IgD-negative memory B cell (primary cell): ENCODE results near the gene SECTM1. TPM values are rescaled to one million over a fixed set of nuclear protein-coding genes. Genes with fewer than 3 reads are reported as not detected.
"Not testable (repeated sequence)": the region's sequence is repeated elsewhere in the genome, so short reads cannot be mapped to it uniquely, and the experiment has no call there.

Experiments used
- H3K27ac Mint-ChIP-seq, 3 donors: one replicate each; pipeline ENCODE4 v1.8.0; 2020 to 2022; ENCODE audit warnings: mild to moderate bottlenecking in 3 of 3, mixed read lengths in 3 of 3, moderate library complexity in 1 of 3
- H3K27me3 Mint-ChIP-seq: one replicate; pipeline ENCODE4 v1.8.0; 2021; ENCODE audit warnings: mixed read lengths
- H3K36me3 Mint-ChIP-seq: one replicate; pipeline ENCODE4 v1.8.0; 2020; ENCODE audit warnings: mild to moderate bottlenecking, mixed read lengths
- H3K4me1 Mint-ChIP-seq, 3 donors: one replicate each; pipeline ENCODE4 v1.8.0; 2020 to 2022; ENCODE audit warnings: mixed read lengths in 3 of 3, mild to moderate bottlenecking in 1 of 3
- H3K4me3 Mint-ChIP-seq, 4 donors: one replicate each; pipeline ENCODE4 v1.8.0; 2020 to 2022; ENCODE audit warnings: mild to moderate bottlenecking in 4 of 4, mixed read lengths in 4 of 4, moderate library complexity in 3 of 4
- H3K9me3 Mint-ChIP-seq, 3 donors: one replicate each; pipeline ENCODE4 v1.8.0; 2020 to 2021; ENCODE audit warnings: mixed read lengths in 3 of 3, mild to moderate bottlenecking in 1 of 3
- polyA plus RNA-seq: library from polyadenylated mRNA; unstranded; fragments of 300-500 nt; fragmentation: Illumina TruSeq; gene quantifications from one replicate; pipeline ENCODE4 v1.2.3, GENCODE V29; 2021

SECTM1 gene
- polyA plus RNA-seq, 1 donor from 2014 or later = 0.83 TPM

GRCh38 chr17:82357394-82357793 is 23.8 kb upstream of the SECTM1 start:
- Mint-ChIP-seq H3K4me3 (no peak overlapping the region), H3K9me3 (no peaks in the 10 kb centered on the region), H3K27ac (no peak overlapping the region), H3K4me1 (peaks cover 0 to 6% (median 2%) of the 10 kb centered on the region in 3 donors), H3K36me3 (no peaks in the 10 kb centered on the region), H3K27me3 (peaks cover 4% of the 10 kb centered on the region)

- H3K27ac Mint-ChIP-seq = no peak overlapping the region
- H3K27me3 Mint-ChIP-seq = peaks cover 4% of the 10 kb centered on the region
- H3K4me1 Mint-ChIP-seq = peaks cover under 1 to 6% (median 2%) of the 10 kb centered on the region in 3 donors
- no peaks in the 10 kb centered on the region for H3K9me3 Mint-ChIP-seq
- no peaks in the 10 kb centered on the region for H3K36me3 Mint-ChIP-seq
- no peak overlapping the region for H3K4me3 Mint-ChIP-seq
Observed at GRCh38 chr17:82356845-82357355, 23.3 kb upstream of the SECTM1 start.

- Mint-ChIP-seq H3K27ac (no peak overlapping the region), H3K4me1 (peaks cover 4 to 6% (median 5%) of the 10 kb centered on the region in 3 donors), H3K4me3 (no peak overlapping the region), H3K36me3 (no peaks in the 10 kb centered on the region), H3K27me3 (peaks cover 12% of the 10 kb centered on the region), H3K9me3 (no peaks in the 10 kb centered on the region)
Observed at GRCh38 chr17:82355770-82356427, 22.3 kb upstream of the SECTM1 start.

GRCh38 chr17:82354804-82355308 is 21.3 kb upstream of the SECTM1 start:
- H3K9me3 Mint-ChIP-seq = no peaks in the 10 kb centered on the region
- peaks cover 4 to 6% (median 5%) of the 10 kb centered on the region in 3 donors for H3K4me1 Mint-ChIP-seq
- H3K36me3 Mint-ChIP-seq = no peaks in the 10 kb centered on the region
- H3K27ac Mint-ChIP-seq = no peak overlapping the region
- peaks cover 18% of the 10 kb centered on the region for H3K27me3 Mint-ChIP-seq
- H3K4me3 Mint-ChIP-seq = no peak overlapping the region

- no peaks in the 10 kb centered on the region for H3K36me3 Mint-ChIP-seq
- no peak overlapping the region for H3K27ac Mint-ChIP-seq
- peaks cover 20% of the 10 kb centered on the region for H3K27me3 Mint-ChIP-seq
- no peak overlapping the region for H3K4me3 Mint-ChIP-seq
- peaks cover 3 to 5% (median 4%) of the 10 kb centered on the region in 3 donors for H3K4me1 Mint-ChIP-seq
- H3K9me3 Mint-ChIP-seq = no peaks in the 10 kb centered on the region
Observed at GRCh38 chr17:82353484-82353883, 19.9 kb upstream of the SECTM1 start.

- Mint-ChIP-seq H3K36me3 (no peaks in the 10 kb centered on the region), H3K4me3 (peak overlapping the region in 1 of 4 donors; percentile 37), H3K27ac (peak overlapping the region in 1 of 3 donors; percentile 65)
Observed at GRCh38 chr17:82351713-82352488, 18.3 kb upstream of the SECTM1 start.

GRCh38 chr17:82351254-82351712 is 17.7 kb upstream of the SECTM1 start:
- peaks cover 26% of the 10 kb centered on the region for H3K27me3 Mint-ChIP-seq
- H3K27ac Mint-ChIP-seq = peak overlapping the region in 2 of 3 donors; percentile 23 to 65
- no peaks in the 10 kb centered on the region for H3K36me3 Mint-ChIP-seq
- peak overlapping the region in 1 of 4 donors; percentile 67 for H3K4me3 Mint-ChIP-seq
- H3K4me1 Mint-ChIP-seq = peaks cover 2 to 6% (median 5%) of the 10 kb centered on the region in 3 donors
- peaks cover 0 to 2% (median 0%) of the 10 kb centered on the region in 3 donors for H3K9me3 Mint-ChIP-seq

More at GRCh38 chr17:82351713-82352488, 18.3 kb upstream of the SECTM1 start:
- no peaks in the 10 kb centered on the region for H3K9me3 Mint-ChIP-seq
- H3K4me1 Mint-ChIP-seq = peaks cover 0 to 5% (median 4%) of the 10 kb centered on the region in 3 donors
- H3K27me3 Mint-ChIP-seq = peaks cover 19% of the 10 kb centered on the region

- no peaks in the 10 kb centered on the region for H3K36me3 Mint-ChIP-seq
- H3K4me1 Mint-ChIP-seq = peaks cover 2 to 6% (median 5%) of the 10 kb centered on the region in 3 donors
- peaks cover 0 to 2% (median 0%) of the 10 kb centered on the region in 3 donors for H3K9me3 Mint-ChIP-seq
- no peak overlapping the region for H3K27ac Mint-ChIP-seq
- H3K27me3 Mint-ChIP-seq = peaks cover 23% of the 10 kb centered on the region
- H3K4me3 Mint-ChIP-seq = peak overlapping the region in 1 of 4 donors; percentile 17
Observed at GRCh38 chr17:82350182-82351030, 16.8 kb upstream of the SECTM1 start.

- peaks cover 2 to 5% (median 4%) of the 10 kb centered on the region in 3 donors for H3K4me1 Mint-ChIP-seq
- peaks cover 23% of the 10 kb centered on the region for H3K27me3 Mint-ChIP-seq
- H3K27ac Mint-ChIP-seq = no peak overlapping the region
- peaks cover 0 to 2% (median 0%) of the 10 kb centered on the region in 3 donors for H3K9me3 Mint-ChIP-seq
- H3K4me3 Mint-ChIP-seq = no peak overlapping the region
- H3K36me3 Mint-ChIP-seq = no peaks in the 10 kb centered on the region
Observed at GRCh38 chr17:82349287-82349701, 15.7 kb upstream of the SECTM1 start.

- Mint-ChIP-seq H3K4me3 (no peak overlapping the region), H3K27ac (no peak overlapping the region)
Observed at GRCh38 chr17:82348866-82349265, 15.3 kb upstream of the SECTM1 start.

GRCh38 chr17:82348434-82348833 is 14.9 kb upstream of the SECTM1 start:
- Mint-ChIP-seq H3K4me1 (peaks cover 2 to 5% (median 4%) of the 10 kb centered on the region in 3 donors), H3K27ac (no peak overlapping the region), H3K27me3 (peaks cover 23% of the 10 kb centered on the region), H3K9me3 (peaks cover 0 to 2% (median 0%) of the 10 kb centered on the region in 3 donors), H3K4me3 (no peak overlapping the region), H3K36me3 (no peaks in the 10 kb centered on the region)

More at GRCh38 chr17:82348866-82349265, 15.3 kb upstream of the SECTM1 start:
- Mint-ChIP-seq H3K27me3 (peaks cover 23% of the 10 kb centered on the region), H3K9me3 (peaks cover 0 to 2% (median 0%) of the 10 kb centered on the region in 3 donors), H3K36me3 (no peaks in the 10 kb centered on the region), H3K4me1 (peaks cover 2 to 5% (median 4%) of the 10 kb centered on the region in 3 donors)

GRCh38 chr17:82347994-82348393 is 14.4 kb upstream of the SECTM1 start:
- peaks cover 23% of the 10 kb centered on the region for H3K27me3 Mint-ChIP-seq
- not testable (repeated sequence) for H3K4me3 Mint-ChIP-seq, H3K27ac Mint-ChIP-seq, H3K4me1 Mint-ChIP-seq, H3K36me3 Mint-ChIP-seq, H3K9me3 Mint-ChIP-seq

GRCh38 chr17:82346342-82347300 is 13.1 kb upstream of the SECTM1 start:
- H3K9me3 Mint-ChIP-seq = peaks cover 0 to 2% (median 0%) of the 10 kb centered on the region in 3 donors
- no peak overlapping the region for H3K27ac Mint-ChIP-seq
- H3K4me1 Mint-ChIP-seq = peaks cover 1 to 4% (median 2%) of the 10 kb centered on the region in 3 donors
- H3K36me3 Mint-ChIP-seq = no peaks in the 10 kb centered on the region
- no peak overlapping the region for H3K4me3 Mint-ChIP-seq
- H3K27me3 Mint-ChIP-seq = peaks cover 21% of the 10 kb centered on the region
